ENCODE measurements around the gene C14orf132. TPM values are rescaled to one million over a fixed set of nuclear protein-coding genes. Genes with fewer than 3 reads are reported as not detected.

C14orf132 gene
- total and polyA plus RNA-seq, 9 of the 15 experiments (the other 6 are each of a cell fraction or from before 2014, with no cell fraction given): not detected

- intact Hi-C loops (cut with micrococcal nuclease) (no loop called here), in situ Hi-C loops (cut with MboI) (no loop called here)
- WGBS (ENCODE audit: insufficient coverage, low coverage, missing lambda C conversion rate): 17% methylated on average over 1 of the region's 1 CpG
- ChIA-PET POLR2A (no interaction called here), CTCF (ENCODE audit: low intra/inter-chr PET ratio) (no interaction called here)
- Histone ChIP-seq H3K9me1 (ENCODE audit: control insufficient read depth, insufficient read depth, low read length) (no peaks in the 10 kb centered on the region), H3K9ac (ENCODE audit: insufficient read depth in 1 of 2, low read depth in 2 of 2, low read length in 2 of 2) (no peak overlapping the region), H3K4me1 (replicated peaks in 1 of 2; ENCODE audit: control insufficient read depth in 2 of 2, insufficient read depth in 2 of 2, low read length in 2 of 2) (no peaks in the 10 kb centered on the region), H3K79me2 (ENCODE audit: control insufficient read depth, insufficient read depth, low read length) (no peaks in the 10 kb centered on the region), H3K9me3 (replicated peaks; ENCODE audit: control insufficient read depth, insufficient read depth, low read depth, low read length) (no peaks in the 10 kb centered on the region), H2AFZ (ENCODE audit: low read depth, low read length) (no peak overlapping the region), H3K27me3 (ENCODE audit: control insufficient read depth in 2 of 2, insufficient read depth in 2 of 2, low read length in 2 of 2) (no peaks in the 10 kb centered on the region), H3K27ac (ENCODE audit: extremely low read depth, low read depth, low read length) (no peak overlapping the region), H3K36me3 (ENCODE audit: control insufficient read depth, insufficient read depth, low read length) (no peaks in the 10 kb centered on the region), H3K4me2 (ENCODE audit: insufficient read depth, low read length) (no peak overlapping the region), H4K20me1 (replicated peaks; ENCODE audit: control insufficient read depth, insufficient read depth, low read length) (no peaks in the 10 kb centered on the region), H3K4me3 (no peak overlapping the region)
- FAIRE-seq (no peak), DNase-seq (ENCODE audit: extremely low read depth in 1 of 4, low spot score in 3 of 4) (no peak), ATAC-seq (no peak)
- no TSS peak for BruUV-seq (replicated peaks)
- TF ChIP-seq ZNF586 (CRISPR knock-in tag; conservative IDR thresholded peaks at IDR 0.05) (no peak), ARHGAP35 (IDR thresholded peaks at IDR 0.05; ENCODE audit: partially characterized antibody) (no peak), RFX5 (IDR thresholded peaks at IDR 0.05; ENCODE audit: low read depth, low read length) (no peak), ZFP36 (IDR thresholded peaks at IDR 0.05; ENCODE audit: low read depth, low read length, partially characterized antibody) (peak; percentile 89), RBM14 (IDR thresholded peaks at IDR 0.05; ENCODE audit: borderline replicate concordance, insufficient read depth, low read depth, low read length) (no peak), YY1 (IDR thresholded peaks at IDR 0.05; ENCODE audit: borderline replicate concordance in 1 of 3, control insufficient read depth in 1 of 3, extremely low read depth in 1 of 3, insufficient read depth in 3 of 3, insufficient read length in 1 of 3, insufficient replicate concordance in 2 of 3, low read depth in 1 of 3, low read length in 2 of 3) (no peak), PURB (CRISPR knock-in tag; IDR thresholded peaks at IDR 0.05; ENCODE audit: low read depth) (no peak), EZH2 (IDR thresholded peaks at IDR 0.05; ENCODE audit: borderline replicate concordance, low read depth, low read length) (no peak), ZBTB33 (CRISPR knock-in tag; IDR thresholded peaks at IDR 0.05) (no peak), RBM25 (IDR thresholded peaks at IDR 0.05; ENCODE audit: low read depth, low read length, severe bottlenecking) (peak; percentile 65), MTA1 (IDR thresholded peaks at IDR 0.05; ENCODE audit: borderline replicate concordance) (no peak), HDAC8 (tag; IDR thresholded peaks at IDR 0.05) (no peak), MNT (conservative IDR thresholded peaks at IDR 0.05) (no peak), HCFC1 (IDR thresholded peaks at IDR 0.05; ENCODE audit: low read depth, low read length) (no peak), ZNF165 (CRISPR knock-in tag; IDR thresholded peaks at IDR 0.05; ENCODE audit: borderline replicate concordance) (no peak), CHAMP1 (IDR thresholded peaks at IDR 0.05) (no peak), MECOM (CRISPR knock-in tag; IDR thresholded peaks at IDR 0.05) (no peak)
Observed at GRCh38 chr14:96031691-96032090, 7.5 kb upstream of the C14orf132 start.
